Peyer's patch (tissue), 4 donors: Measurements from ENCODE around the gene HRG. TPM values are rescaled to one million over a fixed set of nuclear protein-coding genes. Genes with fewer than 3 reads are reported as not detected.
"Not testable (repeated sequence)": the region's sequence is repeated elsewhere in the genome, so short reads cannot be mapped to it uniquely, and the experiment has no call there.

Experiments used
- DNase-seq, 3 donors: peaks; one replicate each; pipeline ENCODE4 v3.0.0-alpha.2; 2017 to 2019
- H3K27ac ChIP-seq, 4 donors: fragments of 200-600 bp; sonication (generic); one replicate each; pipeline ENCODE4 v1.5.1; 2016 to 2019
- H3K27me3 ChIP-seq, 2 donors: fragments of 200-600 bp; sonication (generic); one replicate each; pipeline ENCODE4 v1.5.1; 2019
- H3K36me3 ChIP-seq, 3 donors: fragments of 200-600 bp; sonication (generic); one replicate each; pipeline ENCODE4 v1.5.1; 2016 to 2019
- H3K4me1 ChIP-seq, 4 donors: fragments of 200-600 bp; sonication (generic); one replicate each; pipeline ENCODE4 v1.5.1; 2016 to 2019
- H3K4me3 ChIP-seq, 4 donors: fragments of 200-600 bp; sonication (generic); 1 replicate in 3 of 4; 2 replicates in 1 of 4; pipeline ENCODE4 v1.5.1; 2016 to 2019; ENCODE audit warnings: mild to moderate bottlenecking in 1 of 4
- H3K9me3 ChIP-seq, 4 donors: fragments of 200-600 bp; sonication (generic); one replicate each; pipeline ENCODE4 v1.5.1; 2016 to 2019; ENCODE audit warnings: mild to moderate bottlenecking in 1 of 4
- CTCF ChIP-seq, 6 experiments: fragments of 450-650 bp in 4 of 6; fragments of 200-600 bp in 2 of 6; sonication (generic) in 1 of 6; IDR thresholded peaks; one replicate each; pipeline ENCODE4 v1.5.1; 2017 to 2019; ENCODE audit warnings: antibody characterized with exemption in 6 of 6, mild to moderate bottlenecking in 3 of 6, moderate library complexity in 1 of 6
- POLR2A ChIP-seq, 2 donors: fragments of 450-650 bp; IDR thresholded peaks; one replicate each; pipeline ENCODE4 v1.5.1; 2017; ENCODE audit warnings: antibody characterized with exemption in 2 of 2, mild to moderate bottlenecking in 2 of 2, moderate library complexity in 2 of 2
- total RNA-seq, 4 donors: library from RNA; depleted of rRNA; stranded (reverse); fragments of >200 nt; gene quantifications; one replicate each; pipeline ENCODE4 v1.1.0, GENCODE V29; 2016

HRG gene
- total RNA-seq, 4 donors from 2014 or later = not detected

- Histone ChIP-seq H3K27me3 (no peaks in the 10 kb centered on the region), H3K4me1 (no peaks in the 10 kb centered on the region), H3K9me3 (no peaks in the 10 kb centered on the region), H3K27ac (no peak overlapping the region), H3K4me3 (no peak overlapping the region), H3K36me3 (no peaks in the 10 kb centered on the region)
- no peak for DNase-seq
- TF ChIP-seq POLR2A (IDR thresholded peaks at IDR 0.05) (no peak), CTCF (IDR thresholded peaks at IDR 0.05) (no peak)
Observed at GRCh38 chr3:186626254-186626847, 39.5 kb upstream of the HRG start.

- no peak for TF ChIP-seq CTCF (IDR thresholded peaks at IDR 0.05)
- no peak for TF ChIP-seq POLR2A (IDR thresholded peaks at IDR 0.05)
- DNase-seq = no peak
- Histone ChIP-seq H3K9me3 (no peaks in the 10 kb centered on the region), H3K27ac (no peak overlapping the region), H3K36me3 (no peaks in the 10 kb centered on the region), H3K27me3 (no peaks in the 10 kb centered on the region), H3K4me3 (no peak overlapping the region), H3K4me1 (no peaks in the 10 kb centered on the region)
Observed at GRCh38 chr3:186627852-186628414, 37.9 kb upstream of the HRG start.

DNA sequence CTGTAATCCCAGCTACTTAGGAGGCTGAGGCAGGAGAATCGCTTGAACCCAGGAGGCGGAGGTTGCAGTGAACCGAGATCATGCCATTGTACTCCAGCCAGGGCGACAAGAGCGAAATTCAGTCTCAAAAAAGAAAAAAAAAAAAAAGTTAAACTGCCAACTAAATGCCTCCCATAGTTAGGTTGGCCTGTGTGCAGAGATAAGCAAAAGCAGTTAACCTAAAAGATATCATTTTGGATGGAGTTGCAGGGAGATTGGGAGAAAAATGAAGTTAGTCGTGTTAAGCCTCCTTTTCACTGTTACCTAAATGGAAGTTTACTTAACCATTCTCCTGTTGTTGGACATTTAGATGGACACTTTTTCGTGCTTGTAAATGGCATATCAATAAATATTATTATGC lies 37.1 kb upstream of the HRG start:
- no peak for DNase-seq
- no peak overlapping the region for H3K4me3 ChIP-seq
- TF ChIP-seq POLR2A (IDR thresholded peaks at IDR 0.05) (no peak), CTCF (IDR thresholded peaks at IDR 0.05) (no peak)
- no peak overlapping the region for H3K27ac ChIP-seq
- H3K4me1 ChIP-seq = no peaks in the 10 kb centered on the region
- no peaks in the 10 kb centered on the region for H3K27me3 ChIP-seq
- no peaks in the 10 kb centered on the region for H3K36me3 ChIP-seq
- H3K9me3 ChIP-seq = no peaks in the 10 kb centered on the region

DNA sequence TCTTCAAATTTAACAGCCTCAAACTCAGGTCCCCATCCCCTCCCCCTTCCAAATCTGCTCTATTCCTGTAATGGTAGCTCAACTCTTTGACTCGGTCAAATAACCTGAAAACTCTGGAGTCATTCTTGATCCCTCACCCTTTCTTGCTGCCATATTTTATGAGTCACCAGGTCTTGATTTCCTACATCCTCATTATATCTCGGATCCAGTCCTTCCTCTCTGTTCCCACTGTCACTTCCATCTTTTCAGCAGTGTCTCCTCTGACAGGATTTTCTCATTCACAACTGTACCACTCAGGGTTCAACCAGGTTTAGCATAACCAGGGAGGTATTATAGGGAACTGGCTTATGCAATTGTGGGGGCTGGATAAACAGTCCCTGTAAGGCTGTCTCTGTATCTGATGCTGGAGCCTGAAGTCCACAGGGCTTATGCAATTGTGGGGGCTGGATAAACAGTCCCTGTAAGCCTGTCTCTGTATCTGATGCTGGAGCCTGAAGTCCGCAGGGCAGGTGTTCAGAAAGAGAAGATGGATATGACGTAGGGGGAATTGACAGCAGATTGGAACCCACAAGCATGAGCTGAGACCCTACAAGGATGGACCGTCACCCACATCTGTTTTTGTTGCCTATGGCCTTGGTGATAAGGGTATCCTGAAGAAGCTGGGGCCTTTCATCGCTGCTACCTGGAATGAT lies 34.7 kb upstream of the HRG start:
- Histone ChIP-seq H3K27ac (no peak overlapping the region), H3K4me1 (no peaks in the 10 kb centered on the region), H3K4me3 (no peak overlapping the region), H3K9me3 (no peaks in the 10 kb centered on the region), H3K36me3 (no peaks in the 10 kb centered on the region), H3K27me3 (no peaks in the 10 kb centered on the region)
- no peak for TF ChIP-seq POLR2A (IDR thresholded peaks at IDR 0.05)
- TF ChIP-seq CTCF (IDR thresholded peaks at IDR 0.05) = no peak
- no peak for DNase-seq

GRCh38 chr3:186633481-186633880 lies 32.3 kb upstream of the HRG start:
- no peak for DNase-seq
- Histone ChIP-seq H3K27ac (no peak overlapping the region), H3K27me3 (no peaks in the 10 kb centered on the region), H3K4me3 (no peak overlapping the region), H3K4me1 (no peaks in the 10 kb centered on the region), H3K9me3 (no peaks in the 10 kb centered on the region), H3K36me3 (no peaks in the 10 kb centered on the region)
- TF ChIP-seq CTCF (IDR thresholded peaks at IDR 0.05) (no peak), POLR2A (IDR thresholded peaks at IDR 0.05) (no peak)

GRCh38 chr3:186634207-186634606 lies 31.6 kb upstream of the HRG start:
- H3K4me1 ChIP-seq, H3K27me3 ChIP-seq, H3K27ac ChIP-seq, DNase-seq, H3K4me3 ChIP-seq, H3K36me3 ChIP-seq, H3K9me3 ChIP-seq: not testable (repeated sequence)
